Mesenchymal stem cell (in vitro differentiated cells and primary cell): Measurements from ENCODE around the gene FBXO44.
A peak's percentile ranks its signal among the peaks of the same experiment; 100 is the strongest.

Experiments used
- DNase-seq: peaks from one replicate; pipeline ENCODE4 v3.0.0-alpha.2; 2013
- H2AFZ ChIP-seq: one replicate; pipeline ENCODE4 v1.6.1; 2013; ENCODE audit warnings: low read depth, mild to moderate bottlenecking, control low read depth, inconsistent platforms, low read length, moderate library complexity
- H2AK5ac ChIP-seq: 2 replicates; pipeline ENCODE4 v1.6.1; 2013; ENCODE audit warnings: low read length, moderate library complexity, mild to moderate bottlenecking, inconsistent platforms; ENCODE audit not compliant: severe bottlenecking
- H2BK120ac ChIP-seq: one replicate; pipeline ENCODE4 v1.6.1; 2013; ENCODE audit warnings: low read depth, mild to moderate bottlenecking, inconsistent platforms, low read length, moderate library complexity
- H2BK12ac ChIP-seq, 2 experiments: one replicate each; pipeline ENCODE4 v1.6.1; 2013; ENCODE audit warnings: inconsistent platforms in 2 of 2, low read length in 2 of 2, mild to moderate bottlenecking in 2 of 2, moderate library complexity in 2 of 2, control low read depth in 1 of 2
- H2BK15ac ChIP-seq: one replicate; pipeline ENCODE4 v1.6.1; 2013; ENCODE audit warnings: mild to moderate bottlenecking, low read depth, inconsistent platforms; ENCODE audit not compliant: poor library complexity, severe bottlenecking
- H2BK5ac ChIP-seq: 2 replicates; pipeline ENCODE4 v1.6.1; 2013; ENCODE audit warnings: low read depth, mild to moderate bottlenecking, low read length, control low read depth, inconsistent platforms; ENCODE audit not compliant: poor library complexity, severe bottlenecking
- H3K14ac ChIP-seq, 2 experiments: one replicate each; pipeline ENCODE4 v1.6.1; 2013; ENCODE audit warnings: inconsistent platforms in 2 of 2, low read length in 2 of 2, control low read depth in 1 of 2, mild to moderate bottlenecking in 1 of 2, moderate library complexity in 1 of 2
- H3K18ac ChIP-seq, 2 experiments: one replicate each; pipeline ENCODE4 v1.6.1; 2013; ENCODE audit warnings: inconsistent platforms in 2 of 2, low read length in 2 of 2, control low read depth in 1 of 2, low read depth in 1 of 2, mild to moderate bottlenecking in 1 of 2
- H3K23ac ChIP-seq, 2 experiments: one replicate each; pipeline ENCODE4 v1.6.1; 2013; ENCODE audit warnings: inconsistent platforms in 2 of 2, low read length in 2 of 2, mild to moderate bottlenecking in 2 of 2, moderate library complexity in 2 of 2, control low read depth in 1 of 2
- H3K27ac ChIP-seq: 2 replicates; pipeline ENCODE4 v1.5.1; 2013; ENCODE audit warnings: mild to moderate bottlenecking, moderate library complexity, low read length, control low read depth, inconsistent platforms; ENCODE audit not compliant: poor library complexity, severe bottlenecking
- H3K27me3 ChIP-seq, 2 experiments: 2 replicates each; pipeline versions ENCODE4 v1.6.1 to v1.7.0; 2013; ENCODE audit warnings: low read length in 2 of 2, mild to moderate bottlenecking in 2 of 2, moderate library complexity in 2 of 2, control low read depth in 1 of 2, inconsistent platforms in 1 of 2; ENCODE audit not compliant: control insufficient read depth in 1 of 2, insufficient read depth in 1 of 2
- H3K36me3 ChIP-seq, 2 experiments: 2 replicates each; pipeline versions ENCODE4 v1.6.1 to v1.7.0; 2013; ENCODE audit warnings: low read length in 2 of 2, control low read depth in 1 of 2, inconsistent platforms in 1 of 2, low read depth in 1 of 2, mild to moderate bottlenecking in 1 of 2; ENCODE audit not compliant: insufficient read depth in 2 of 2, control insufficient read depth in 1 of 2
- H3K4ac ChIP-seq, 2 experiments: one replicate each; pipeline ENCODE4 v1.6.1; 2013; ENCODE audit warnings: inconsistent platforms in 2 of 2, low read length in 2 of 2, mild to moderate bottlenecking in 2 of 2, moderate library complexity in 2 of 2, control low read depth in 1 of 2, low read depth in 1 of 2
- H3K4me1 ChIP-seq: 2 replicates; pipeline ENCODE4 v1.6.1; 2013; ENCODE audit warnings: low read depth, low read length, control low read depth; ENCODE audit not compliant: control insufficient read depth, insufficient read depth
- H3K4me2 ChIP-seq: 2 replicates; pipeline ENCODE4 v1.6.1; 2013; ENCODE audit warnings: low read length, mild to moderate bottlenecking, inconsistent platforms; ENCODE audit not compliant: poor library complexity, severe bottlenecking
- H3K4me3 ChIP-seq, 2 experiments: 2 replicates each; pipeline versions ENCODE4 v1.5.1 to v1.7.0; 2013; ENCODE audit warnings: low read length in 2 of 2, mild to moderate bottlenecking in 2 of 2, control low read depth in 1 of 2, low read depth in 1 of 2; ENCODE audit not compliant: insufficient read depth in 1 of 2
- H3K79me1 ChIP-seq: replicated peaks from 2 replicates; pipeline ENCODE4 v1.6.1; 2013; ENCODE audit warnings: mild to moderate bottlenecking, control low read depth, low read length, inconsistent platforms; ENCODE audit not compliant: poor library complexity, severe bottlenecking
- H3K9ac ChIP-seq: 2 replicates; pipeline ENCODE4 v1.7.0; 2013; ENCODE audit warnings: mild to moderate bottlenecking, low read length, moderate library complexity
- H3K9me3 ChIP-seq: 2 replicates; pipeline ENCODE4 v1.7.0; 2013; ENCODE audit warnings: mild to moderate bottlenecking, low read length; ENCODE audit not compliant: control insufficient read depth
- H4K8ac ChIP-seq: one replicate; pipeline ENCODE4 v1.6.1; 2013; ENCODE audit warnings: inconsistent platforms, mild to moderate bottlenecking, low read length, moderate library complexity
- H4K91ac ChIP-seq: one replicate; pipeline ENCODE4 v1.6.1; 2013; ENCODE audit warnings: mild to moderate bottlenecking, low read length, inconsistent platforms
- whole genome bisulfite sequencing: methylation state at CpG from one replicate; pipeline ENCODE4 v1.1.7; 2013; ENCODE audit warnings: mixed read lengths; 5-methylcytosine and 5-hydroxymethylcytosine counted together

The FBXO44 gene

DNA sequence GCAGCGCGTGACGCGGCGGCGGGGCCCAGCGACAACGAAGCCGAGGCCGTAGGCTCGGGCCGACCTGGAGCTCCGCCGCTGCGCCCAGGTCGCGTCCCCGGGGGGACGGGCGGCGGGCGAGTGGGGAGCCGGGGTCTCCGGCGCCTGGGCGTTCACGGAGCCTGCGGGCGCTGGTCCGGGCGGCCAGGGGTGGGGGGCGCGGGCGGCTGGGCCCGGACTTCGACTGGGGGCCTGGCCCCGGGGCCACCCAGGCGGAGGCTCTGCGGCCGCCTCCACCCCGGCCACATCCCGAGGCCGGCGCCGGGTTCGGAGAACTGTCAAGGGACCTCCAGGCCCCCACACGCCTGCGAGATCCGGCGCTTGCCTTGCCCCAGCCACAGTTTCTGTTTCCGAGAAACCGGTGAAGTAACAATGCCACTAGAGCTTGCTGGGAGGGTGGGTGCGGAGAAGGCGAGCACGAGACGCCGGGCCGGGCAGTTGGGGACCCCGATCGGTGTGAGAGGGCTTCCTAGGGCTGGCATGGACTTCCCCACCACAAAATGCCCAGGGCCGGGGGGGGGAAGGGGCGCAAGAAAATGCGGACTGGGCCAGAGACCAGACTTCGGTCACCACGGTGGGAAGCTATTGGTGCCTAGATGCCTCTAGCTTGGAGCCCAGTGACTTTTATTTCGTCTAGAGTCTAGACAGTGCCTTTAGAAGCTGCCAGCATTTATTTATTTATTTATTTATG is 9.8 kb downstream of the FBXO44 start:
- H3K4ac ChIP-seq, result peak overlapping the region; percentile 25 to 88
- peak overlapping the region; percentile 21 for H4K91ac ChIP-seq
- WGBS, result 5% methylated on average over 51 of the region's 66 CpGs
- peaks cover 14% of the 10 kb centered on the region for H3K4me1 ChIP-seq
- peak; percentile 53 for DNase-seq
- H2BK12ac ChIP-seq, result no peak overlapping the region
- no peaks in the 10 kb centered on the region for H3K9me3 ChIP-seq
- H2BK15ac ChIP-seq, result peak overlapping the region; percentile 19
- no peak overlapping the region for H3K27ac ChIP-seq
- H3K14ac ChIP-seq, result peak overlapping the region; percentile 41 to 68
- H3K27me3 ChIP-seq, result no peaks in the 10 kb centered on the region
- peak overlapping the region; percentile 92 for H3K4me2 ChIP-seq
- H2BK120ac ChIP-seq, result peak overlapping the region; percentile 77
- peaks cover 12 to 38% of the 10 kb centered on the region in 2 experiments for H3K36me3 ChIP-seq
- peak overlapping the region; percentile 43 to 78 for H3K18ac ChIP-seq
- no peak overlapping the region for H2BK5ac ChIP-seq
- H3K4me3 ChIP-seq, result peak overlapping the region; percentile 69 to 75
- peak overlapping the region; percentile 80 for H3K9ac ChIP-seq
- H2AK5ac ChIP-seq, result no peak overlapping the region
- peak overlapping the region; percentile 63 for H4K8ac ChIP-seq
- no peak overlapping the region for H3K23ac ChIP-seq
- peak overlapping the region; percentile 82 for H2AFZ ChIP-seq
- no peaks in the 10 kb centered on the region for H3K79me1 ChIP-seq

DNA sequence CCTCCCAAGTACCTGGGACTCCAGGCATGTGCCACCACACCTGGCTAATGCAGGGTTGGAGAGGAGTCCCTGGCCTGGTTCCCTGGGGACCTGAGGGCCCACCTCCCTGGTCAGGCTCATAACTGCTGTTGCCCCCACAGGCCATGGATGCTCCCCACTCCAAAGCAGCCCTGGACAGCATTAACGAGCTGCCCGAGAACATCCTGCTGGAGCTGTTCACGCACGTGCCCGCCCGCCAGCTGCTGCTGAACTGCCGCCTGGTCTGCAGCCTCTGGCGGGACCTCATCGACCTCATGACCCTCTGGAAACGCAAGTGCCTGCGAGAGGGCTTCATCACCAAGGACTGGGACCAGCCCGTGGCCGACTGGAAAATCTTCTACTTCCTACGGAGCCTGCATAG is 13.8 kb downstream of the FBXO44 start:
- Histone ChIP-seq H3K9me3 (no peaks in the 10 kb centered on the region), H3K18ac (peak overlapping the region in 1 of 2 experiments; percentile 49), H2BK5ac (no peak overlapping the region), H3K4ac (no peak overlapping the region), H3K23ac (no peak overlapping the region), H2BK15ac (no peak overlapping the region), H3K79me1 (no peaks in the 10 kb centered on the region), H3K27me3 (no peaks in the 10 kb centered on the region), H3K27ac (no peak overlapping the region), H2AFZ (no peak overlapping the region), H3K36me3 (peaks cover 7 to 35% of the 10 kb centered on the region in 2 experiments), H3K9ac (no peak overlapping the region), H3K4me2 (no peak overlapping the region), H4K8ac (no peak overlapping the region), H2BK12ac (no peak overlapping the region), H2AK5ac (no peak overlapping the region), H3K4me3 (no peak overlapping the region), H2BK120ac (no peak overlapping the region), H3K4me1 (peaks cover 14% of the 10 kb centered on the region), H4K91ac (no peak overlapping the region), H3K14ac (peak overlapping the region in 1 of 2 experiments; percentile 81)
- 50% methylated on average over 14 of the region's 14 CpGs for WGBS
- no peak for DNase-seq

DNA sequence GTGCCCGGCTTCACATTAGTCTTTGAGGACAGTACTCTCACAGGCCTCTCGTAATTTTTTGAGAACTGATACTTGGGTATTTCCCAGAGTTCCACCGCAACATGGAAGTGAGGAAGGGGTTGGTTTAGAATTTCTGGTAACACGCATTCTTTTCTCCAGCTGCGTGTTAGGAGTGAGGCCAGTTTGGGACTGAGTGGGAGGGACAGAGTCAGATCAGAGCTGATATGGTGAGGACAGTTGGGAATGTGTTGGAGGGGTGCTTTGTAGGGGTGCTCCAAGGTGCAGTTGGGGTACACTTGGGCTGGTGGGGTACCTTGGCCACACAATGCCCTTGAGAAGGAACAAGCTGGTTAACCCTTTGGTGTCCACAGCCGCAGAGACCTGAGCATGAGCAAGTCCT is 16.1 kb downstream of the FBXO44 start:
- Histone ChIP-seq H2AK5ac (no peak overlapping the region), H3K36me3 (peaks cover 25 to 55% of the 10 kb centered on the region in 2 experiments), H3K9me3 (no peaks in the 10 kb centered on the region), H3K4ac (no peak overlapping the region), H3K4me3 (no peak overlapping the region), H3K27me3 (no peaks in the 10 kb centered on the region), H2BK15ac (no peak overlapping the region), H3K14ac (no peak overlapping the region), H3K4me2 (no peak overlapping the region), H2BK120ac (no peak overlapping the region), H2BK5ac (no peak overlapping the region), H4K8ac (no peak overlapping the region), H3K79me1 (peaks cover 4% of the 10 kb centered on the region), H3K27ac (no peak overlapping the region), H2BK12ac (no peak overlapping the region), H3K4me1 (peaks cover 4% of the 10 kb centered on the region), H3K9ac (no peak overlapping the region), H3K23ac (peak overlapping the region in 1 of 2 experiments; percentile 24), H4K91ac (no peak overlapping the region), H2AFZ (no peak overlapping the region), H3K18ac (no peak overlapping the region)
- WGBS, result 92% methylated on average over 5 of the region's 6 CpGs
- DNase-seq, result no peak

DNA sequence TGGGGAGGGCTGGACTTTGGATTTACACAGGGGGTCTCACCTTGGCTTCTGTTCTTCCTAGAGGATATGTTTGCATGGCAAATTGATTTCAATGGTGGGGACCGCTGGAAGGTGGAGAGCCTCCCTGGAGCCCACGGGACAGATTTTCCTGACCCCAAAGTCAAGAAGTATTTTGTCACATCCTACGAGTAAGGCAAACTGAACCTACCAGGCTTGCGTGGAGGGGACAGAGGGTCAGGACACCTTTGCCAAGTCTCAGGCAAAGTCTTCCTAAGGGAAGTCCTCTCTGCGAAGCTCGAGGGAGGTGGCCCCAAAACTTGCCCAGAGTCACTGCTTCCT is 16.5 kb downstream of the FBXO44 start:
- no peaks in the 10 kb centered on the region for H3K27me3 ChIP-seq
- no peaks in the 10 kb centered on the region for H3K9me3 ChIP-seq
- H3K36me3 ChIP-seq, result peaks cover 28 to 59% of the 10 kb centered on the region in 2 experiments
- H3K9ac ChIP-seq, result no peak overlapping the region
- WGBS, result 96% methylated on average over 6 of the region's 6 CpGs
- H2BK5ac ChIP-seq, result no peak overlapping the region
- DNase-seq, result no peak
- H2BK120ac ChIP-seq, result no peak overlapping the region
- peaks cover 4% of the 10 kb centered on the region for H3K4me1 ChIP-seq
- H2AFZ ChIP-seq, result no peak overlapping the region
- H4K8ac ChIP-seq, result no peak overlapping the region
- no peak overlapping the region for H2AK5ac ChIP-seq
- H3K18ac ChIP-seq, result no peak overlapping the region
- H2BK12ac ChIP-seq, result no peak overlapping the region
- H3K79me1 ChIP-seq, result peaks cover 4% of the 10 kb centered on the region
- no peak overlapping the region for H3K4ac ChIP-seq
- H3K27ac ChIP-seq, result no peak overlapping the region
- H3K4me3 ChIP-seq, result no peak overlapping the region
- H2BK15ac ChIP-seq, result no peak overlapping the region
- H3K23ac ChIP-seq, result no peak overlapping the region
- no peak overlapping the region for H3K4me2 ChIP-seq
- no peak overlapping the region for H4K91ac ChIP-seq
- H3K14ac ChIP-seq, result no peak overlapping the region
